HG03060 (cell line): ENCODE measurements around the gene MYL2.

Source experiments
- ATAC-seq: cut with Tn5 transposase; IDR thresholded peaks from one replicate; pipeline ENCODE4 v1.9.1; 2021; ENCODE audit warnings: low read depth, moderate number of reproducible peaks; ENCODE audit not compliant: unreplicated experiment

Gene MYL2

DNA sequence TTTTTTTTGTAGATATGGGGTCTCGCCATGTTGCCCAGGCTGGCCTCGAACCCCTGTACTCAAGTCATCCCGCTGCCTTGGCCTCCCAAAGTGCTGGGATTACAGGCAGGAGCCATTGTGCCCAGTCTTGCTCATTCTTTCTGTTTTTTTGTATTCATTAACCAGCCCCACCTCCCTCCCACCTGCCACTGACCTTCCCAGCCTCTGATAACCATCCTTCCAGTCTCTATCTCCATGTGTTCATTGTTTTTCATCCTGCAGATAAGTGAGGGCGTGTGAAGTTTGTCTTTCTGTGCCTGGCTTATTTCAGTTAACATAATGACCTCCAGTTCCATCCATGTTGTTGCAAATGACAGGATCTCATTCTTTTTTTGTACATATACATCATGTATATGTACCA, 19.0 kb downstream of the MYL2 start:
- no peak for ATAC-seq

GRCh38 chr12:110896559-110896958, 23.8 kb downstream of the MYL2 start:
- no peak for ATAC-seq

DNA sequence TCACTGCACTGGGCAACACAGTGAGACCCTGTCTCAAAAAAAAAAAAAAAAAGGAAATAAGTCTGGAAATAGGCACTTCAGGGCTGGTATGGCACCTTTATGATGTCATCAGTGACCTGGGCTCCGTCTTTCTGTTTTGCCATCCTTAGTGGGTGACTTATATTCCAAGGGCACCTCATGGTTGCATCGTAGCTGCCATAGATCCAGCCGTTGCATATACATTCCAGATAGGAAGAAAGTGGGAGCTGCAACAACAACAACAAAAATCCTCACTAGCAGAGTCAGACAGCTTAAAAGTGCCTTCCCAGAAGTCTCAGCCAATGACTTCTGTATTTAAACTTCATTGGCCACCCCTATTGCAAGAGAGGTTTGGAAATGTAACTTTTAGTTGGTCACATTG, 26.4 kb downstream of the MYL2 start:
- ATAC-seq = no peak

GRCh38 chr12:110889361-110889760, 31.0 kb downstream of the MYL2 start:
- ATAC-seq = no peak

GRCh38 chr12:110888256-110888991, 32.0 kb downstream of the MYL2 start:
- no peak for ATAC-seq

DNA sequence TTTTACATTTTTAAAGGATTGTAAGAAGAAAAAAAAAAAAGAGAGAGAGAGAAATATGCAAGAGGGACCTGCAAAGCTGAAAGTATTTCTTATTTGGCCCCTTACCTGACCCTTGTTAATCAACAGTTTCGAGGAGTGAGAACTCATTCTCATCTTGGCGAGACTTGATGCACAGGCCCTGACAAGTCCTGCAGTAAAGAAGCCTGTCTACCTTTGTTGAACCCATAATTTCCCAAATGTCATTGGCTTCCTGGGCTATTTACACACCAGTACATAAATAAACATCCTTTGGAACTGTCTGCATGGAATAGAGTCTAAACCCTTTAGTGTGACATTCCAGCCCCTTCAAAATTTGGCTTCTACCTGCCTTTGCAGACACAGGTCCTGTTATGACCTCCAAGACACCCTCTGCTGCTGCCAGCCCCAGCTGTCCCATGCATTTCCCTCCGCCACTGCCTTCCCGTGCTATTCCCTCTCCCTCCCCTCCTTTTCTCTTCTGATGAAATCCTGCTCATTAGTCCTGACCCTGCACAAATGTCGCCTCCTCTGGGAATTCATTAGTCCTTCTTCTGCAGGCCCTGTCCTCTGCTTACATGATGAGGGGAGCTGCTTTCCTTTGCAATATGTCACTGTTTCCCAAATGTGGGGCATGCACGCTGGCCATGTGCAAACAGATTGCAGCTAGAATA, 35.1 kb downstream of the MYL2 start:
- ATAC-seq = no peak

GRCh38 chr12:110883251-110883650, 37.1 kb downstream of the MYL2 start:
- ATAC-seq = no peak

- ATAC-seq = no peak
Observed at GRCh38 chr12:110880651-110881050, 39.7 kb downstream of the MYL2 start.

- no peak for ATAC-seq
Observed at GRCh38 chr12:110874781-110875180, 45.6 kb downstream of the MYL2 start.

- ATAC-seq = no peak
Observed at GRCh38 chr12:110874351-110874750, 46.0 kb downstream of the MYL2 start.

GRCh38 chr12:110872100-110872499, 48.3 kb downstream of the MYL2 start:
- no peak for ATAC-seq

GRCh38 chr12:110869803-110870202, 50.6 kb downstream of the MYL2 start:
- ATAC-seq = no peak

- ATAC-seq = no peak
Observed at GRCh38 chr12:110869026-110869425, 51.4 kb downstream of the MYL2 start.

GRCh38 chr12:110865521-110865920, 54.9 kb downstream of the MYL2 start:
- no peak for ATAC-seq

DNA sequence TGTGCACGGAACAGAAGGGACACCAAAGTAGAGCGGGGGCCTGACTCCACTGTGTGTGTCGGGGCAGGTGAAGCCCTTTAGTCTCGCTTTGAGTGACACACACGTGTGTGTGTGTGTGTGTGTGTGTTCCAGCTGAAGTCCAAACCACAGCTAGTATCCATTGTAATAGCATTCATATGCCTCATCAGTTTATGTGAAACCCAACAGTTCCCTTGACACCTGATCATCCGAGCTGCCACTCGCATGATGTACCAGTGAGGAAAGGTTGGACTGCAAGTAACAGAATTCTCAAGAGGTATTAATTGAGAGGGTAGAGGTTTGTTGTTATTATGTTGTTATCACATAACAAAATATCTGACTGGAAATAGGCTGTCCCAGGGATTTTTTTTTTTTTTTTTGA, 57.2 kb downstream of the MYL2 start:
- no peak for ATAC-seq

GRCh38 chr12:110862329-110862728, 58.0 kb downstream of the MYL2 start:
- no peak for ATAC-seq

DNA sequence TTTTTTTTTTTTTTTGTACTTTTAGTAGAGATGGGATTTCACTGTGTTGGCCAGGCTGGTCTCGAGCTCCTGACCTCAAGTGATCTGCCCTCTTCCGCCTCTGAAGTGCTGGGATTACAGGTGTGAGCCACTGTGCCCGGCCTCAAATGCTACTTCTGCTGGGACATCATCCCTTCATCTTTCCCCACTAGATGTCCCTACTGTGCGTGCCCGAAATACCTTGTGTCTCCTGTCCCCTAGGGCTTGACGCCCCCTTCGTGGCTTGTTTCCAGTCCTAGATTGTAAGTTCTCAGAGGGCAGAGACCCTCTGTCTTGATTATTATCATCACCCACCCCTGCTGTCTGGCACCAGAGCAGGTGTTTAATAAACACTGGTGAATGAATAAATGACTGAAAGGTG, 58.6 kb downstream of the MYL2 start:
- no peak for ATAC-seq
